NT2/D1 (cell line): ENCODE measurements around the gene PEAR1.

Experiments used
- YY1 ChIP-seq: IDR thresholded peaks from 2 replicates; pipeline ENCODE4 v1.6.1; 2011; ENCODE audit not compliant: insufficient read length, insufficient read depth
- ZNF274 ChIP-seq: IDR thresholded peaks from 2 replicates; pipeline ENCODE4 v1.6.1; 2011; ENCODE audit warnings: mild to moderate bottlenecking, low read depth, low read length

GRCh38 chr1:156898161-156898566 lies 4.6 kb downstream of the PEAR1 start:
- TF ChIP-seq YY1 (no peak), ZNF274 (no peak)
